ENCODE data around the gene ADAM12. TPM values are rescaled to one million over a fixed set of nuclear protein-coding genes. Genes with fewer than 3 reads are reported as not detected.

Gene ADAM12
- total RNA-seq, 1 donor from 2014 or later, result 100 TPM

GRCh38 chr10:126434235-126434634 is 46.0 kb upstream of the ADAM12 start:
- Histone ChIP-seq H3K9me3 (ENCODE audit: insufficient read depth, low read depth, low read length) (no peaks in the 10 kb centered on the region), H3K36me3 (ENCODE audit: insufficient read depth, low read length) (no peaks in the 10 kb centered on the region), H3K79me2 (ENCODE audit: insufficient read depth, low read length) (no peaks in the 10 kb centered on the region), H2AFZ (ENCODE audit: low read depth, low read length) (no peak overlapping the region), H4K20me1 (ENCODE audit: insufficient read depth, low read length) (no peaks in the 10 kb centered on the region), H3K4me1 (ENCODE audit: insufficient read depth, low read length) (peaks cover 6% of the 10 kb centered on the region), H3K4me3 (ENCODE audit: insufficient read depth, low read depth, low read length) (no peak overlapping the region), H3K4me2 (ENCODE audit: low read length) (no peak overlapping the region), H3K9ac (ENCODE audit: low read length) (no peak overlapping the region), H3K27ac (ENCODE audit: low read depth, low read length) (no peak overlapping the region), H3K27me3 (ENCODE audit: insufficient read depth, low read length) (no peaks in the 10 kb centered on the region)
- Mint-ChIP-seq H3K4me1 (ENCODE audit: low read depth, unreplicated experiment) (peaks cover 8% of the 10 kb centered on the region), H3K27me3 (ENCODE audit: low read depth, unreplicated experiment) (peaks cover 2% of the 10 kb centered on the region), H3K9me3 (ENCODE audit: unreplicated experiment) (peaks cover 6% of the 10 kb centered on the region), H3K36me3 (ENCODE audit: low read depth, unreplicated experiment) (no peaks in the 10 kb centered on the region), H3K27ac (ENCODE audit: unreplicated experiment) (no peak overlapping the region), H3K4me3 (ENCODE audit: unreplicated experiment) (no peak overlapping the region)
- DNase-seq (ENCODE audit: low read depth), result no peak
- TF ChIP-seq EZH2 (IDR thresholded peaks at IDR 0.05; ENCODE audit: insufficient read depth, low read length), result no peak
- no peak for TF ChIP-seq CTCF (IDR thresholded peaks at IDR 0.05; ENCODE audit: insufficient read depth, low read depth, low read length)
- FAIRE-seq, result no peak

DNA sequence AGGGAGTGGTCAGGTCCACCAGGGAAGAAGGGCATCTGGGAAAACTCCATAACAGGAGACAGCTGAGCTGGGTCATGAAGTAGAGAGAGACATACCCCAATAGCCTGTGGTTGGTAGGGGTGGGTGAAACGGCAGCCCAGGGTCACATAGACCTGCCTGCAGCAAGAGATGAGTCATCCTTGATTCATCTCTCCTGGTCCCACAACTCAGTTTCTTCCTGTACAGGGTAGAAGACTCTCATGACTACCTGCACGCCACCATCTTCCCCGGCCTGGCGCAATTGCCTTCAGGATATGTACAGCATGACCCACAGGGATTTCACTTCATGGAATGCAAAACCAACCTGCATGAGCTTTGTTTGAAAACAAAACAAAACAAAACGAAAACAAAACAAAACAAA is 45.1 kb upstream of the ADAM12 start:
- Mint-ChIP-seq H3K27ac (ENCODE audit: unreplicated experiment) (no peak overlapping the region), H3K27me3 (ENCODE audit: low read depth, unreplicated experiment) (peaks cover 2% of the 10 kb centered on the region), H3K9me3 (ENCODE audit: unreplicated experiment) (no peaks in the 10 kb centered on the region), H3K36me3 (ENCODE audit: low read depth, unreplicated experiment) (no peaks in the 10 kb centered on the region), H3K4me1 (ENCODE audit: low read depth, unreplicated experiment) (peaks cover 8% of the 10 kb centered on the region), H3K4me3 (ENCODE audit: unreplicated experiment) (no peak overlapping the region)
- no peak overlapping the region for H3K4me2 ChIP-seq (ENCODE audit: low read length)
- H4K20me1 ChIP-seq (ENCODE audit: insufficient read depth, low read length), result no peaks in the 10 kb centered on the region
- H3K9me3 ChIP-seq (ENCODE audit: insufficient read depth, low read depth, low read length), result no peaks in the 10 kb centered on the region
- no peaks in the 10 kb centered on the region for H3K27me3 ChIP-seq (ENCODE audit: insufficient read depth, low read length)
- H3K27ac ChIP-seq (ENCODE audit: low read depth, low read length), result no peak overlapping the region
- TF ChIP-seq EZH2 (IDR thresholded peaks at IDR 0.05; ENCODE audit: insufficient read depth, low read length), result no peak
- TF ChIP-seq CTCF (IDR thresholded peaks at IDR 0.05; ENCODE audit: insufficient read depth, low read depth, low read length), result no peak
- H2AFZ ChIP-seq (ENCODE audit: low read depth, low read length), result no peak overlapping the region
- H3K36me3 ChIP-seq (ENCODE audit: insufficient read depth, low read length), result no peaks in the 10 kb centered on the region
- DNase-seq (ENCODE audit: low read depth), result peak; percentile 43
- H3K9ac ChIP-seq (ENCODE audit: low read length), result no peak overlapping the region
- FAIRE-seq, result no peak
- H3K79me2 ChIP-seq (ENCODE audit: insufficient read depth, low read length), result no peaks in the 10 kb centered on the region
- no peak overlapping the region for H3K4me3 ChIP-seq (ENCODE audit: insufficient read depth, low read depth, low read length)
- peaks cover 6% of the 10 kb centered on the region for H3K4me1 ChIP-seq (ENCODE audit: insufficient read depth, low read length)

- H3K27ac Mint-ChIP-seq (ENCODE audit: unreplicated experiment), result no peak overlapping the region
- Histone ChIP-seq H3K4me2 (ENCODE audit: low read length) (no peak overlapping the region), H3K9me3 (ENCODE audit: insufficient read depth, low read depth, low read length) (no peaks in the 10 kb centered on the region), H2AFZ (ENCODE audit: low read depth, low read length) (no peak overlapping the region), H3K27ac (ENCODE audit: low read depth, low read length) (no peak overlapping the region), H3K4me1 (ENCODE audit: insufficient read depth, low read length) (peaks cover 6% of the 10 kb centered on the region), H3K27me3 (ENCODE audit: insufficient read depth, low read length) (no peaks in the 10 kb centered on the region), H4K20me1 (ENCODE audit: insufficient read depth, low read length) (no peaks in the 10 kb centered on the region), H3K9ac (ENCODE audit: low read length) (no peak overlapping the region), H3K4me3 (ENCODE audit: insufficient read depth, low read depth, low read length) (no peak overlapping the region), H3K79me2 (ENCODE audit: insufficient read depth, low read length) (no peaks in the 10 kb centered on the region), H3K36me3 (ENCODE audit: insufficient read depth, low read length) (no peaks in the 10 kb centered on the region)
- peaks cover 2% of the 10 kb centered on the region for H3K27me3 Mint-ChIP-seq (ENCODE audit: low read depth, unreplicated experiment)
- peaks cover 8% of the 10 kb centered on the region for H3K4me1 Mint-ChIP-seq (ENCODE audit: low read depth, unreplicated experiment)
- no peaks in the 10 kb centered on the region for H3K36me3 Mint-ChIP-seq (ENCODE audit: low read depth, unreplicated experiment)
- no peaks in the 10 kb centered on the region for H3K9me3 Mint-ChIP-seq (ENCODE audit: unreplicated experiment)
- TF ChIP-seq EZH2 (IDR thresholded peaks at IDR 0.05; ENCODE audit: insufficient read depth, low read length) (no peak), CTCF (IDR thresholded peaks at IDR 0.05; ENCODE audit: insufficient read depth, low read depth, low read length) (no peak)
- DNase-seq (ENCODE audit: low read depth) (no peak), FAIRE-seq (no peak)
- no peak overlapping the region for H3K4me3 Mint-ChIP-seq (ENCODE audit: unreplicated experiment)
These were observed 44.2 kb upstream of the ADAM12 start for GRCh38 chr10:126432507-126432906.

Measured in astrocyte (in vitro differentiated cells and primary cell).